WTC11 (cell line): ENCODE data around the gene KPNA2. TPM values are rescaled to one million over a fixed set of nuclear protein-coding genes. Genes with fewer than 3 reads are reported as not detected.
A peak's percentile ranks its signal among the peaks of the same experiment; 100 is the strongest.

Experiments used
- ATF1 ChIP-seq: sonication (generic); formaldehyde crosslinking; IDR thresholded peaks from 2 replicates; pipeline ENCODE4 v1.8.1; 2023; ENCODE audit warnings: mild to moderate bottlenecking, moderate library complexity, missing genetic modification reagents
- CREM ChIP-seq: sonication (generic); formaldehyde crosslinking; IDR thresholded peaks from 2 replicates; pipeline ENCODE4 v1.8.1; 2022; ENCODE audit warnings: mild to moderate bottlenecking, missing genetic modification reagents, moderate library complexity
- ERG ChIP-seq: fragments of 250-450 bp; sonication (Bioruptor Pico); IDR thresholded peaks from 2 replicates; pipeline ENCODE4 v1.8.0; 2021; ENCODE audit warnings: mild to moderate bottlenecking
- FOXP4 ChIP-seq: sonication (generic); formaldehyde crosslinking; IDR thresholded peaks from 2 replicates; pipeline ENCODE4 v1.8.0; 2022; ENCODE audit warnings: mild to moderate bottlenecking, missing genetic modification reagents
- KAT7 ChIP-seq: sonication (generic); formaldehyde crosslinking; IDR thresholded peaks from 2 replicates; pipeline ENCODE4 v1.8.1; 2023; ENCODE audit warnings: missing genetic modification reagents, mild to moderate bottlenecking, borderline replicate concordance
- MAX ChIP-seq: sonication (generic); formaldehyde crosslinking; IDR thresholded peaks from 2 replicates; pipeline ENCODE4 v1.8.0; 2022; ENCODE audit warnings: mild to moderate bottlenecking, missing genetic modification reagents
- MLX ChIP-seq: sonication (generic); formaldehyde crosslinking; IDR thresholded peaks from 2 replicates; pipeline ENCODE4 v1.8.1; 2023; ENCODE audit warnings: mild to moderate bottlenecking, missing genetic modification reagents, moderate library complexity
- NR2C2 ChIP-seq: sonication (generic); formaldehyde crosslinking; IDR thresholded peaks from 2 replicates; pipeline ENCODE4 v1.8.0; 2022; ENCODE audit warnings: mild to moderate bottlenecking, missing genetic modification reagents
- PREB ChIP-seq: sonication (generic); formaldehyde crosslinking; IDR thresholded peaks from 2 replicates; pipeline ENCODE4 v1.8.1; 2022; ENCODE audit warnings: mild to moderate bottlenecking, missing genetic modification reagents, moderate library complexity, borderline replicate concordance
- ZNF121 ChIP-seq: sonication (generic); formaldehyde crosslinking; IDR thresholded peaks from 2 replicates; pipeline ENCODE4 v1.8.0; 2023; ENCODE audit warnings: missing genetic modification reagents
- ZNF138 ChIP-seq: sonication (generic); formaldehyde crosslinking; conservative IDR thresholded peaks from 2 replicates; pipeline ENCODE4 v1.8.1; 2022; ENCODE audit warnings: mild to moderate bottlenecking, moderate library complexity, missing genetic modification reagents
- ZNF232 ChIP-seq: sonication (generic); formaldehyde crosslinking; IDR thresholded peaks from 2 replicates; pipeline ENCODE4 v1.8.0; 2022; ENCODE audit warnings: mild to moderate bottlenecking, missing genetic modification reagents
- ZNF671 ChIP-seq: fragments of 250-450 bp; sonication (Bioruptor Pico); IDR thresholded peaks from 2 replicates; pipeline ENCODE4 v1.8.0; 2021; ENCODE audit warnings: mild to moderate bottlenecking
- total RNA-seq: library from RNA; stranded (reverse); gene quantifications from 3 replicates; pipeline ENCODE4 v1.2.3, GENCODE V29; 2021
- TF ChIP-seq, protein P1 (sequence below): fragments of 200-600 bp; IDR thresholded peaks from 2 replicates; pipeline ENCODE4 v1.8.0; 2022; ENCODE audit warnings: antibody characterized with exemption
- TF ChIP-seq, protein P2 (sequence below): sonication (generic); formaldehyde crosslinking; IDR thresholded peaks from 2 replicates; pipeline ENCODE4 v1.8.1; 2023; ENCODE audit warnings: mild to moderate bottlenecking, moderate library complexity, missing genetic modification reagents
- TF ChIP-seq, protein P3 (sequence below): fragments of 250-450 bp; sonication (Bioruptor Pico); IDR thresholded peaks from 2 replicates; pipeline ENCODE4 v1.9.0; 2021; ENCODE audit warnings: mild to moderate bottlenecking, borderline replicate concordance
- TF ChIP-seq, protein P4 (sequence below): sonication (generic); formaldehyde crosslinking; IDR thresholded peaks from 2 replicates; pipeline ENCODE4 v1.8.0; 2023; ENCODE audit warnings: missing genetic modification reagents, mild to moderate bottlenecking, borderline replicate concordance

The KPNA2 gene
- total RNA-seq, 1 experiment from 2014 or later, result 466 TPM

GRCh38 chr17:67993153-67993997 lies 42.2 kb upstream of the KPNA2 start (continued):
- no peak for TF ChIP-seq ERG (CRISPR knock-in tag)
- TF ChIP-seq FOXP4 (CRISPR knock-in tag), result no peak
- TF ChIP-seq MLX, result no peak
- no peak; the same call in 1 of the 2 replicates for TF ChIP-seq KAT7
- TF ChIP-seq, protein P1, sequence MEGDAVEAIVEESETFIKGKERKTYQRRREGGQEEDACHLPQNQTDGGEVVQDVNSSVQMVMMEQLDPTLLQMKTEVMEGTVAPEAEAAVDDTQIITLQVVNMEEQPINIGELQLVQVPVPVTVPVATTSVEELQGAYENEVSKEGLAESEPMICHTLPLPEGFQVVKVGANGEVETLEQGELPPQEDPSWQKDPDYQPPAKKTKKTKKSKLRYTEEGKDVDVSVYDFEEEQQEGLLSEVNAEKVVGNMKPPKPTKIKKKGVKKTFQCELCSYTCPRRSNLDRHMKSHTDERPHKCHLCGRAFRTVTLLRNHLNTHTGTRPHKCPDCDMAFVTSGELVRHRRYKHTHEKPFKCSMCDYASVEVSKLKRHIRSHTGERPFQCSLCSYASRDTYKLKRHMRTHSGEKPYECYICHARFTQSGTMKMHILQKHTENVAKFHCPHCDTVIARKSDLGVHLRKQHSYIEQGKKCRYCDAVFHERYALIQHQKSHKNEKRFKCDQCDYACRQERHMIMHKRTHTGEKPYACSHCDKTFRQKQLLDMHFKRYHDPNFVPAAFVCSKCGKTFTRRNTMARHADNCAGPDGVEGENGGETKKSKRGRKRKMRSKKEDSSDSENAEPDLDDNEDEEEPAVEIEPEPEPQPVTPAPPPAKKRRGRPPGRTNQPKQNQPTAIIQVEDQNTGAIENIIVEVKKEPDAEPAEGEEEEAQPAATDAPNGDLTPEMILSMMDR, result no peak
- TF ChIP-seq, protein P2, sequence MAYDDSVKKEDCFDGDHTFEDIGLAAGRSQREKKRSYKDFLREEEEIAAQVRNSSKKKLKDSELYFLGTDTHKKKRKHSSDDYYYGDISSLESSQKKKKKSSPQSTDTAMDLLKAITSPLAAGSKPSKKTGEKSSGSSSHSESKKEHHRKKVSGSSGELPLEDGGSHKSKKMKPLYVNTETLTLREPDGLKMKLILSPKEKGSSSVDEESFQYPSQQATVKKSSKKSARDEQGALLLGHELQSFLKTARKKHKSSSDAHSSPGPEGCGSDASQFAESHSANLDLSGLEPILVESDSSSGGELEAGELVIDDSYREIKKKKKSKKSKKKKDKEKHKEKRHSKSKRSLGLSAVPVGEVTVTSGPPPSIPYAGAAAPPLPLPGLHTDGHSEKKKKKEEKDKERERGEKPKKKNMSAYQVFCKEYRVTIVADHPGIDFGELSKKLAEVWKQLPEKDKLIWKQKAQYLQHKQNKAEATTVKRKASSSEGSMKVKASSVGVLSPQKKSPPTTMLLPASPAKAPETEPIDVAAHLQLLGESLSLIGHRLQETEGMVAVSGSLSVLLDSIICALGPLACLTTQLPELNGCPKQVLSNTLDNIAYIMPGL (CRISPR knock-in tag), result peak; percentile 26; the same call in 1 of the 2 replicates
- TF ChIP-seq ZNF121 (CRISPR knock-in tag), result no peak
- 0 out of 2 replicates have a peak, but pooled peaks have one; percentile 7 for TF ChIP-seq ZNF671
- TF ChIP-seq ZNF138, result no peak
- TF ChIP-seq, protein P3, sequence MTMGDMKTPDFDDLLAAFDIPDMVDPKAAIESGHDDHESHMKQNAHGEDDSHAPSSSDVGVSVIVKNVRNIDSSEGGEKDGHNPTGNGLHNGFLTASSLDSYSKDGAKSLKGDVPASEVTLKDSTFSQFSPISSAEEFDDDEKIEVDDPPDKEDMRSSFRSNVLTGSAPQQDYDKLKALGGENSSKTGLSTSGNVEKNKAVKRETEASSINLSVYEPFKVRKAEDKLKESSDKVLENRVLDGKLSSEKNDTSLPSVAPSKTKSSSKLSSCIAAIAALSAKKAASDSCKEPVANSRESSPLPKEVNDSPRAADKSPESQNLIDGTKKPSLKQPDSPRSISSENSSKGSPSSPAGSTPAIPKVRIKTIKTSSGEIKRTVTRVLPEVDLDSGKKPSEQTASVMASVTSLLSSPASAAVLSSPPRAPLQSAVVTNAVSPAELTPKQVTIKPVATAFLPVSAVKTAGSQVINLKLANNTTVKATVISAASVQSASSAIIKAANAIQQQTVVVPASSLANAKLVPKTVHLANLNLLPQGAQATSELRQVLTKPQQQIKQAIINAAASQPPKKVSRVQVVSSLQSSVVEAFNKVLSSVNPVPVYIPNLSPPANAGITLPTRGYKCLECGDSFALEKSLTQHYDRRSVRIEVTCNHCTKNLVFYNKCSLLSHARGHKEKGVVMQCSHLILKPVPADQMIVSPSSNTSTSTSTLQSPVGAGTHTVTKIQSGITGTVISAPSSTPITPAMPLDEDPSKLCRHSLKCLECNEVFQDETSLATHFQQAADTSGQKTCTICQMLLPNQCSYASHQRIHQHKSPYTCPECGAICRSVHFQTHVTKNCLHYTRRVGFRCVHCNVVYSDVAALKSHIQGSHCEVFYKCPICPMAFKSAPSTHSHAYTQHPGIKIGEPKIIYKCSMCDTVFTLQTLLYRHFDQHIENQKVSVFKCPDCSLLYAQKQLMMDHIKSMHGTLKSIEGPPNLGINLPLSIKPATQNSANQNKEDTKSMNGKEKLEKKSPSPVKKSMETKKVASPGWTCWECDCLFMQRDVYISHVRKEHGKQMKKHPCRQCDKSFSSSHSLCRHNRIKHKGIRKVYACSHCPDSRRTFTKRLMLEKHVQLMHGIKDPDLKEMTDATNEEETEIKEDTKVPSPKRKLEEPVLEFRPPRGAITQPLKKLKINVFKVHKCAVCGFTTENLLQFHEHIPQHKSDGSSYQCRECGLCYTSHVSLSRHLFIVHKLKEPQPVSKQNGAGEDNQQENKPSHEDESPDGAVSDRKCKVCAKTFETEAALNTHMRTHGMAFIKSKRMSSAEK (CRISPR knock-in tag), result no peak
- no peak for TF ChIP-seq NR2C2 (CRISPR knock-in tag)
- 0 out of 2 replicates have a peak, but pooled peaks have one; percentile 20 for TF ChIP-seq CREM (CRISPR knock-in tag)
- TF ChIP-seq, protein P4, sequence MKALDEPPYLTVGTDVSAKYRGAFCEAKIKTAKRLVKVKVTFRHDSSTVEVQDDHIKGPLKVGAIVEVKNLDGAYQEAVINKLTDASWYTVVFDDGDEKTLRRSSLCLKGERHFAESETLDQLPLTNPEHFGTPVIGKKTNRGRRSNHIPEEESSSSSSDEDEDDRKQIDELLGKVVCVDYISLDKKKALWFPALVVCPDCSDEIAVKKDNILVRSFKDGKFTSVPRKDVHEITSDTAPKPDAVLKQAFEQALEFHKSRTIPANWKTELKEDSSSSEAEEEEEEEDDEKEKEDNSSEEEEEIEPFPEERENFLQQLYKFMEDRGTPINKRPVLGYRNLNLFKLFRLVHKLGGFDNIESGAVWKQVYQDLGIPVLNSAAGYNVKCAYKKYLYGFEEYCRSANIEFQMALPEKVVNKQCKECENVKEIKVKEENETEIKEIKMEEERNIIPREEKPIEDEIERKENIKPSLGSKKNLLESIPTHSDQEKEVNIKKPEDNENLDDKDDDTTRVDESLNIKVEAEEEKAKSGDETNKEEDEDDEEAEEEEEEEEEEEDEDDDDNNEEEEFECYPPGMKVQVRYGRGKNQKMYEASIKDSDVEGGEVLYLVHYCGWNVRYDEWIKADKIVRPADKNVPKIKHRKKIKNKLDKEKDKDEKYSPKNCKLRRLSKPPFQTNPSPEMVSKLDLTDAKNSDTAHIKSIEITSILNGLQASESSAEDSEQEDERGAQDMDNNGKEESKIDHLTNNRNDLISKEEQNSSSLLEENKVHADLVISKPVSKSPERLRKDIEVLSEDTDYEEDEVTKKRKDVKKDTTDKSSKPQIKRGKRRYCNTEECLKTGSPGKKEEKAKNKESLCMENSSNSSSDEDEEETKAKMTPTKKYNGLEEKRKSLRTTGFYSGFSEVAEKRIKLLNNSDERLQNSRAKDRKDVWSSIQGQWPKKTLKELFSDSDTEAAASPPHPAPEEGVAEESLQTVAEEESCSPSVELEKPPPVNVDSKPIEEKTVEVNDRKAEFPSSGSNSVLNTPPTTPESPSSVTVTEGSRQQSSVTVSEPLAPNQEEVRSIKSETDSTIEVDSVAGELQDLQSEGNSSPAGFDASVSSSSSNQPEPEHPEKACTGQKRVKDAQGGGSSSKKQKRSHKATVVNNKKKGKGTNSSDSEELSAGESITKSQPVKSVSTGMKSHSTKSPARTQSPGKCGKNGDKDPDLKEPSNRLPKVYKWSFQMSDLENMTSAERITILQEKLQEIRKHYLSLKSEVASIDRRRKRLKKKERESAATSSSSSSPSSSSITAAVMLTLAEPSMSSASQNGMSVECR, result no peak
- TF ChIP-seq MAX (CRISPR knock-in tag), result no peak; the same call in 1 of the 2 replicates
- TF ChIP-seq ZNF232 (CRISPR knock-in tag), result no peak
- no peak for TF ChIP-seq ATF1
- TF ChIP-seq PREB, result no peak
